ENCODE results near the gene PHACTR1.

The PHACTR1 gene

DNA sequence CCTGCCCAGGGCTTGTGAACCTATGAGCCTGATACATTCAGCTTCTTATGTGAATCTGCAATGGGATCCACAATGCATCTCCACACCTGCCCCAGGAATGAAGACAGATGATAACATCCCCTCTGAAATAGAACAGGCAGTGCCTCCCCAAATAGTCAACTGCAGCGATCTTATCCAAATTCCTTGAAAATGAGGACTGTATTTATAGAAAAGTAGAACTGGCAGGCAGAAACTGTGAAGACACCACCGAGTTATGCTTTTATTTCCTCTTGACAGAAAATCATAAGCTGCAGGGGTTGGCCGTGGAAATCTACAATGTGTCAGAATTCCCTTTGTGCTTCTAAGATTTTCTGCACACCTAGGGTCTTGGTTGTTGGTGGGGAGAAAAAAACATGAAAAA is 341.5 kb downstream of the PHACTR1 start:
- no peak overlapping the region for H3K27ac ChIP-seq (ENCODE audit: low read depth, low read length)
- H3K36me3 ChIP-seq (ENCODE audit: insufficient read depth, low read length): no peaks in the 10 kb centered on the region
- H3K4me1 ChIP-seq (ENCODE audit: control insufficient read depth, insufficient read depth, low read length, unreplicated experiment): no peaks in the 10 kb centered on the region
- no peak overlapping the region for H2AFZ ChIP-seq (ENCODE audit: low read length, unreplicated experiment)
- H3K4me3 ChIP-seq (ENCODE audit: low read depth, low read length): no peak overlapping the region
- no peaks in the 10 kb centered on the region for H3K27me3 ChIP-seq (ENCODE audit: insufficient read depth, low read length)
- H3K79me2 ChIP-seq (ENCODE audit: control insufficient read depth, insufficient read depth, low read length, unreplicated experiment): no peaks in the 10 kb centered on the region

DNA sequence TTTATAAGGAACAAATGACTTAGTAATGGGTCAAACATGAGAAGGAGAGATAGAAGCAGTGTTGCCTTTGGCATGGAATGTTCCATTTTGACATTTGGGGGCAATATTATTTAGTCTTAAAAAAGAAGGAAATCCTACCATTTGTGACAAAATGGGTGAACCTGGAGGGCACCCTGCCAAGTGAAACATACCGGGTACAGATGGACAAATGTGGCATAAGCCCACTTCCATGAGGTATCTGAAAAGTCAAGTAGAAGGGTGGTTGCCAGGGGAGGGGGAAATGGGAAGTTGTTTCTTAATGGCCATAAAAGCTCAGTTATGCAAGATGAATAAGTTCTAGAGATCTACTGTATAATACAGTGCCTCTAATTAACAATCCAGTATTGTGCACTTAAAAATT is 342.5 kb downstream of the PHACTR1 start:
- H3K4me1 ChIP-seq (ENCODE audit: control insufficient read depth, insufficient read depth, low read length, unreplicated experiment): no peaks in the 10 kb centered on the region
- H3K4me3 ChIP-seq (ENCODE audit: low read depth, low read length): no peak overlapping the region
- H3K27ac ChIP-seq (ENCODE audit: low read depth, low read length): no peak overlapping the region
- no peaks in the 10 kb centered on the region for H3K36me3 ChIP-seq (ENCODE audit: insufficient read depth, low read length)
- H3K27me3 ChIP-seq (ENCODE audit: insufficient read depth, low read length): no peaks in the 10 kb centered on the region
- no peak overlapping the region for H2AFZ ChIP-seq (ENCODE audit: low read length, unreplicated experiment)
- no peaks in the 10 kb centered on the region for H3K79me2 ChIP-seq (ENCODE audit: control insufficient read depth, insufficient read depth, low read length, unreplicated experiment)

DNA sequence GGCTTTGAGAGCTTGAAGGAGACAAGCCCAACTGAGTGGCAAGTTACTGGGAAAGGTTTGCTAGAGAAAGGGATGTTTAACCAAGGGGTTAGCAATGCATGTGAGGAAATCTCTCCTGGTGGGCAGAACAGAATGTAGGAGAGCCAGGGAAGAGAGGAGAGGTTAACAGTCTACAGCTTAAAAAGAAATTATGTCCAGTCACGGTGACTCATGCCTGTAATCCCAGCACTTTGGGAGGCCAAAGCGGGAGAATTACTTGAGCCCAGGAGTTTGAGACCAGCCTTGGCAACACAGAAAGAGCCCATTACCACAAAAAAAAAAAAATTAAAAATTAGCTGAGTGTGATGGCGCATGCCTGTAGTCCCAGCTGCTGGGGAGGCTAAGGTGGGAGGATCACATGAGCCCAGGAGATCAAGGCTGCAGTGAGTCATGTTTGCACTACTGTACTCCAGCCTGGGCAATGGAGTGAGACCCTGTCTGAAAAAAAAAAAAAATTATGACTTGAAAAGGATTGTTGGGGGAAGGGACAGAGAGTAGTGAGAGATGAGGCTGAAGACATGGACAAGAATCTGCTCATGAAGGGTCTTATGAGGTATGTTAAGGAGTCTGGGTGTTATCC is 346.8 kb downstream of the PHACTR1 start:
- Histone ChIP-seq H2AFZ (ENCODE audit: low read length, unreplicated experiment) (no peak overlapping the region), H3K4me1 (ENCODE audit: control insufficient read depth, insufficient read depth, low read length, unreplicated experiment) (no peaks in the 10 kb centered on the region), H3K27ac (ENCODE audit: low read depth, low read length) (no peak overlapping the region), H3K36me3 (ENCODE audit: insufficient read depth, low read length) (no peaks in the 10 kb centered on the region), H3K27me3 (ENCODE audit: insufficient read depth, low read length) (no peaks in the 10 kb centered on the region), H3K79me2 (ENCODE audit: control insufficient read depth, insufficient read depth, low read length, unreplicated experiment) (no peaks in the 10 kb centered on the region), H3K4me3 (ENCODE audit: low read depth, low read length) (no peak overlapping the region)

DNA sequence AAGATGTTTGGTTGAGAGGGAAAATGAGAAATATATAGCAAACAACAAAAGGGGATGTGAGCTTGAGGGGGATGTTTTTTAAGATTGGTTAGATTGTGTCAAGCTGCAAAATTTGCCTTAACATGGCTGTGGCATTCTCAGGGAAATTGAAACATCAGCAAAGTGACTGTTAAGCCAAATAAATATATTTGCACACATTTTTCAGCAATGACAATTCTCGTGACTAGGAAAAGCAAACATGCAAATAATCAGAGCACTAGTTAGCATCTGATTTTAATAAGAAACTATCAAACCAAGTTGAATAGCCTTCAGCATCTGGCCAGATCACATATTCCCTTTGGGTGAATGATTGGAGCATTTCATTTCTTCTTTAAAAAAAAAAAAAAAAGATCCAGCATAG is 349.0 kb downstream of the PHACTR1 start:
- no peaks in the 10 kb centered on the region for H3K27me3 ChIP-seq (ENCODE audit: insufficient read depth, low read length)
- H3K36me3 ChIP-seq (ENCODE audit: insufficient read depth, low read length): no peaks in the 10 kb centered on the region
- H2AFZ ChIP-seq (ENCODE audit: low read length, unreplicated experiment): no peak overlapping the region
- no peaks in the 10 kb centered on the region for H3K79me2 ChIP-seq (ENCODE audit: control insufficient read depth, insufficient read depth, low read length, unreplicated experiment)
- no peak overlapping the region for H3K27ac ChIP-seq (ENCODE audit: low read depth, low read length)
- H3K4me3 ChIP-seq (ENCODE audit: low read depth, low read length): no peak overlapping the region
- H3K4me1 ChIP-seq (ENCODE audit: control insufficient read depth, insufficient read depth, low read length, unreplicated experiment): no peaks in the 10 kb centered on the region

DNA sequence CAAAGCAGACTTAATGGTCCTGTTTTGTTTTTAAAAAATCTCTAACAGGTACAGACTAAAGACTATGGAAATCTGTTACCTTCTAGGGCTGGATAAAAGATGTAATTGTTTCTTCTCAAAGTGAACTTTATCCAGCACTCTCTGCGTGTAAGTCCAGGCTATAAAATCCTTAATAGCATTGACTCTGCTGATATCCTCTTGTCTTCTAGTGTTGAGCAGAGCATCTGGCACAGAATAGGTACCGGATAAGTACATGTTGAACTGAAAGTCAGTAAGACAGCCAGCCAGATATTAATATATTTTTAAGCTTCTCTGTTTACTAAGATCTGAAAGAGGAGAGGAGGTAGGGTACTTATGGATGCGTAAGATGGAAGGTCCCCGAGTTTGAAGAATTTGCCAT is 349.5 kb downstream of the PHACTR1 start:
- Histone ChIP-seq H3K27me3 (ENCODE audit: insufficient read depth, low read length) (no peaks in the 10 kb centered on the region), H3K4me3 (ENCODE audit: low read depth, low read length) (no peak overlapping the region), H3K36me3 (ENCODE audit: insufficient read depth, low read length) (no peaks in the 10 kb centered on the region), H3K27ac (ENCODE audit: low read depth, low read length) (no peak overlapping the region), H2AFZ (ENCODE audit: low read length, unreplicated experiment) (no peak overlapping the region), H3K79me2 (ENCODE audit: control insufficient read depth, insufficient read depth, low read length, unreplicated experiment) (no peaks in the 10 kb centered on the region), H3K4me1 (ENCODE audit: control insufficient read depth, insufficient read depth, low read length, unreplicated experiment) (no peaks in the 10 kb centered on the region)

DNA sequence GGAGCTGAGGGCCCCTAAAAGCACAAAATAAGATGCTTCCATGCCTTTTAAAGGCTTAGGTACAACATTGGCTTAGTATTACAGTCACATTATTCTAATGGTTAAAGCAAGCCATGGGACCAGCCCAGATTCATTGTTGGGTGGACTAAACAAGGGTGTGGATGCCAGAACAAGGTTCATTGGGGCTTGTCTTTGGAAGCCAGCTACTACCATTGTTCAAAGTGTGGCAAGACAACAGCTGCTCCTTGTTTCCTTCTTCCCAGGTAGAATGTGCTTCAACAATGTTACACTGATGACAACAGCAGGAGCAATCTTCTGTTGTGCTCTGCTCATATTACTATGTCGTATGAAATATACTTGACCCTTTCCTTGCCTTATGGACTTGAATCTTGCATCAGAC is 350.3 kb downstream of the PHACTR1 start:
- Histone ChIP-seq H3K27me3 (ENCODE audit: insufficient read depth, low read length) (no peaks in the 10 kb centered on the region), H3K27ac (ENCODE audit: low read depth, low read length) (no peak overlapping the region), H3K4me3 (ENCODE audit: low read depth, low read length) (no peak overlapping the region), H2AFZ (ENCODE audit: low read length, unreplicated experiment) (no peak overlapping the region), H3K4me1 (ENCODE audit: control insufficient read depth, insufficient read depth, low read length, unreplicated experiment) (no peaks in the 10 kb centered on the region), H3K36me3 (ENCODE audit: insufficient read depth, low read length) (no peaks in the 10 kb centered on the region), H3K79me2 (ENCODE audit: control insufficient read depth, insufficient read depth, low read length, unreplicated experiment) (no peaks in the 10 kb centered on the region)

DNA sequence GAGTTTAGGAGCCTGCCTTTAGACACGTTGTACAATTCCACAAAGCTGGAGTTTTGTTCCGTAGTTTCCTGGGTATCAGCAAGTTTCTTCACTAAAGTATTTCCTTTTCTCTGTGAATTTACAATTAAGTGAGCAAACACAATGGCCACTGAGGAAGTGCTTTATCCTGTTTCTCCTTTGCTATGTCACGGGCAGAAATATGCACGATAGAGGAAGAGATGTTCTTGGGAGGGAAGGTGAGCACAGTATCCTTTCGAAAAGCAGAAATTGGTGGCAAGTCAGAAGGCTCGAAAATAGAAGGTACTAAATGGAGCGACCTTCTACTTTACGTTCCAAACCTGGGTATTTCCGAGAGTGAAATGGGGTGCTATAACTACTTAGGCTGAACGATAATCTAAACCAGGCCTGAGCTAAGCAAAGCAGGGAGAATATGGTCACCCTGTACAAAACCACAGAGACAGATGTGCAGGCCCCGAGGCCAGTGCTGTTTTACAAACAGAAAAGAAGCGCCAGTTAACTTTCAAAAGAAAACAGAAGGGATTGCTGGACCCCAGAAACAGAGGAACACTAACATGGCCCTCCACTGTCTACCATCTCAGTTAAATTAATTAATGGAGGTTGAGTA is 352.1 kb downstream of the PHACTR1 start:
- no peak overlapping the region for H3K4me3 ChIP-seq (ENCODE audit: low read depth, low read length)

DNA sequence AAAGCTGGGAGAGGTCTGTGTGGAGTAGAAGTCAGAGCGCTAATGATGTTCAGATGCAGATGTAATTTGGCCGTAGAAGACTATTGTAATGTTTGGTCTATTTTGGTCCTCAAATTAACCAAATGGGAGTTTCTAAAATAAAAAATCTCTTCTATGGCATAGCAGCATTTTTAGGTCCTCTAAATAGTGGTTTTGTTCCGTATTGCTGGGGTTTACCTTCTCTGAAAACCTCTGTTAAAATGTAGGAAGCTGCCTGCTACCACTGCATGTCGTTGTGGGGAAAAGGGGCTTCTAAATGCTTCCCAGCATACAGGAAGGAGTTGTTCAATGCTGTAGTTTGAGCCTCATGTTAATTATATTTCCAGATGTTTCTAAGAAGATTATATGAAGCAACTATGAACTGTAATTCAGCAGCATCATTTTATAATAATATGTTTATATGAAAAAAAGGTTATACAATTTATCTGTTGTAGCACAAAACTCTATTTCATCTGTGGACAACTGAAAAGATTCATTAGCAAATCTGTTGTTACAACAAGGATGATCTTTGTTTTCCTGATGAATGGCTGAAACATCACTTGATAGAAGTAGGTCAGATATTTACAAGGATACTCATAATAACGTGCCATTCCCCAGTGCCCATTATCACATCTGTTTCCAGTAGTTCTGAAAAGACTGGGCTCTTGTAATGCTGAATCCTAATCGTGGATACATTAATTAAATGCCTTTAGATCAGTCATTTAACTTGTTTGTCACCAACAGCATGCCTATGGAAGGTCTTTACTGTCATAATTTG is 355.2 kb downstream of the PHACTR1 start:
- Histone ChIP-seq H3K79me2 (ENCODE audit: control insufficient read depth, insufficient read depth, low read length, unreplicated experiment) (no peaks in the 10 kb centered on the region), H2AFZ (ENCODE audit: low read length, unreplicated experiment) (no peak overlapping the region), H3K27me3 (ENCODE audit: insufficient read depth, low read length) (no peaks in the 10 kb centered on the region), H3K4me3 (ENCODE audit: low read depth, low read length) (no peak overlapping the region), H3K36me3 (ENCODE audit: insufficient read depth, low read length) (no peaks in the 10 kb centered on the region), H3K4me1 (ENCODE audit: control insufficient read depth, insufficient read depth, low read length, unreplicated experiment) (no peaks in the 10 kb centered on the region), H3K27ac (ENCODE audit: low read depth, low read length) (no peak overlapping the region)

More for the DNA sequence above, 352.1 kb downstream of the PHACTR1 start:
- no peak overlapping the region for H3K27ac ChIP-seq (ENCODE audit: low read depth, low read length)
- H2AFZ ChIP-seq (ENCODE audit: low read length, unreplicated experiment): no peak overlapping the region
- no peaks in the 10 kb centered on the region for H3K27me3 ChIP-seq (ENCODE audit: insufficient read depth, low read length)
- no peaks in the 10 kb centered on the region for H3K4me1 ChIP-seq (ENCODE audit: control insufficient read depth, insufficient read depth, low read length, unreplicated experiment)
- no peaks in the 10 kb centered on the region for H3K36me3 ChIP-seq (ENCODE audit: insufficient read depth, low read length)
- H3K79me2 ChIP-seq (ENCODE audit: control insufficient read depth, insufficient read depth, low read length, unreplicated experiment): no peaks in the 10 kb centered on the region

DNA sequence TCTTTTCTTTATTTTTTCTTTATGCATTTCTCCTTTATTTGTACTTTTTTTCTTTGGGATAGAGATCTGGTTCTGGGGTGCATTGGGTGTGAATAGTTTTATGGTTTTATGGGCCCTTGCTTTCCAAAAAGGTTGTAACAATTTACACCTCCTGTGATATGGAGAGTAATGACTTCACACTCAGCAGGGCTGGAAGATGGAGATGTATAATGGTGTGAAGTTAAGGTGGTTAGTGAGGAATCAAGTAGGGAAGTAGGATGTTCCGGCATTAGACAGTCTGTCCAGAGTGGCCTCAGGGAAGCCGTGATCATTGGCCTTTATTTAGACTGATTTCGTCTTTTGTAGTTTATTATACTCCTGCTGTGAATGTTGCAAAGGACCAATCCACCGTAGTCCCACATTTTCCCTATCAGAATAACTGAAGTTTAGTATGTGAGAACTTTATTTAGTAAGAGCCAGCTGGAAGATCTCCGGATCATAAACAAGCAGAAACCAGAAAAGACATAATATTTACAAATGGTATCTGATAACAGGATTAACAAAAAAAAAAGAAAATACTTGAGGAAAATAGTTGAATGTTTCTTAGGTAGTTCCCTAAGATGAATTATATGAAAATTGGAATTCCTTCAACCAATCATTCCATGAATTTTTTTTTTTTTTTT is 356.2 kb downstream of the PHACTR1 start:
- H3K4me3 ChIP-seq (ENCODE audit: low read depth, low read length): no peak overlapping the region
- H3K79me2 ChIP-seq (ENCODE audit: control insufficient read depth, insufficient read depth, low read length, unreplicated experiment): no peaks in the 10 kb centered on the region
- H3K27ac ChIP-seq (ENCODE audit: low read depth, low read length): no peak overlapping the region
- no peaks in the 10 kb centered on the region for H3K36me3 ChIP-seq (ENCODE audit: insufficient read depth, low read length)
- no peak overlapping the region for H2AFZ ChIP-seq (ENCODE audit: low read length, unreplicated experiment)
- H3K4me1 ChIP-seq (ENCODE audit: control insufficient read depth, insufficient read depth, low read length, unreplicated experiment): no peaks in the 10 kb centered on the region
- H3K27me3 ChIP-seq (ENCODE audit: insufficient read depth, low read length): no peaks in the 10 kb centered on the region

DNA sequence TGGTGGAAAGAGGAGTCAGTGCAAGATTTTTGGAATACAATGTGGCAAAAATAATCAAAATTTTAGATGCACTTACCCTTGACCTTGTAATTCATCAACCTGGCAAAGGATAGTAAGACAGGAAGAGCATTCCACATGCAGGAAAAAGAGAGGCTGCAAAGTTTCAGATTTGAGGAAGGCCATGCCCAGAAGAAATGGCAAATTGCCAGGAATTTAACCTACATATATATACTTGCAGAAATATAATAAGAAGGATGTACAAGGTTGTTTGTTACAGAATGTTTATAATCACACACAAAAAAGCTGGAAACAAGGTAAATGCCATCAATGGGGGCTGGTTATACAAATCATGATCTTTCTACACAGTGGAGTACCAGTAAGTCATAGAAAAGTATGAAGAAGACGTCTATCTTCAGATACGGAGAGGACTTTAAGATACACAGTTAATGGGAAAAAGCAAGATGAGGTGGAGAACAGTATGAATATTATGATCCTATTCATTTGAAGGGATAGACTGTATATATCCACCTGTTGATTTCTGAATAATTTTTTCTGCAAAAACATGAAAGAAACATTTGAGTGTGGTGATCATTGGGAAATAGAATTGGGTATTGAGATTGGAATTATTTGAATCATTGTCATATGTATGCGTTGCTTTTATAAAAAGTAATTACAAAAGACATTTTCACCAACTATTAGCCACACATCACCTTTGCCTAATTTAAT is 358.0 kb downstream of the PHACTR1 start:
- H3K4me1 ChIP-seq (ENCODE audit: control insufficient read depth, insufficient read depth, low read length, unreplicated experiment): no peaks in the 10 kb centered on the region
- H3K4me3 ChIP-seq (ENCODE audit: low read depth, low read length): no peak overlapping the region
- no peaks in the 10 kb centered on the region for H3K79me2 ChIP-seq (ENCODE audit: control insufficient read depth, insufficient read depth, low read length, unreplicated experiment)
- no peaks in the 10 kb centered on the region for H3K27me3 ChIP-seq (ENCODE audit: insufficient read depth, low read length)
- H2AFZ ChIP-seq (ENCODE audit: low read length, unreplicated experiment): no peak overlapping the region
- H3K36me3 ChIP-seq (ENCODE audit: insufficient read depth, low read length): no peaks in the 10 kb centered on the region
- H3K27ac ChIP-seq (ENCODE audit: low read depth, low read length): no peak overlapping the region

All from ACC112 (cell line).